HG03342 (cell line): Measurements from ENCODE around the gene SEC14L2.
A peak's percentile ranks its signal among the peaks of the same experiment; 100 is the strongest.
"Not testable (repeated sequence)": the region's sequence is repeated elsewhere in the genome, so short reads cannot be mapped to it uniquely, and the experiment has no call there.

Source experiments
- ATAC-seq: cut with Tn5 transposase; IDR thresholded peaks from one replicate; pipeline ENCODE4 v1.9.1; 2021; ENCODE audit warnings: mild to moderate bottlenecking, moderate library complexity; ENCODE audit not compliant: unreplicated experiment

SEC14L2 gene

DNA sequence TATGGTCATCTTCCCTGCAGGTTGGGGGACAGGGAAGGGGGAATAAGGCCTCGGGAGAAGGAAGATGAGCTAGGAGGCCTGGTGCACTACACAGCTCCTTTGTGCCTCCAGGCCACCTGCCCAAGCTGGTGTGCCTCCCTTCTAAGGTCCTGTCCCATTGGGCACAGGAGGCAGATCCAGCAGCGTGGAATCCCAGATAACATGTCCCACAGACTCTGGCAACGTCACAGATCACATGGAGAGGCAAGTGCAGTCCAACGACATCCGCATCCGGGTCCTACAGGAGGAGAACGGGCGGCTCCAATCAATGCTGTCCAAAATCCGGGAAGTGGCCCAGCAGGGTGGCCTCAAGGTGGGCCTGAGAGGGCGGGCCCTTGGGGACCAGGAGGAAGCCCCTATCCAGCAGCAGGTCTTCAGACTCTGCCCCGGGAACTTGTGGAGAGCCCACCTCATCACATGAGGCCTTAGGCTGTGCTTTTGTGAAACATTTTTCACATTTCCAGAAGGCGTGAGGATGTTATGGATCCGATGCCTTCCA, 21.4 kb upstream of the SEC14L2 start:
- ATAC-seq, result no peak

DNA sequence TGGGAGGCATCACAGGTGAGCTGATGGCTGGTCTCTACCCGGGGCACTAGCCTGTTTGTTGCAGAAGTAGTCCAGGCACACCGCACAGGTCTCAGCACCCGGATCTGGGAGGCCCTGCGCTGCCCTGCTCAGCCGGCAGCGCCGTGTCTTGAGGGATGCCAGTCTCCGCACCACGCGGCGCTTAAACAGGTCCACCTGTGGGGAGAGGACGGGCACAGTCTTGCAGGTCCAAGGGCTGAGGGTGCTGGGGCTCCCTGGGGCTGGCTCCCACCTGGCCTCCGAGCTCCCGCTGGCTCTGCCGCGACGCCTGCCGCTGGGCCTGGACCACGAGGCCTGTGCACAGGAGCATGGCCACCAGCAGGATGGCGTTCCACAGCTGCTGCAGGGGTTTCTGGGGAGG, 16.8 kb upstream of the SEC14L2 start:
- ATAC-seq, result no peak

DNA sequence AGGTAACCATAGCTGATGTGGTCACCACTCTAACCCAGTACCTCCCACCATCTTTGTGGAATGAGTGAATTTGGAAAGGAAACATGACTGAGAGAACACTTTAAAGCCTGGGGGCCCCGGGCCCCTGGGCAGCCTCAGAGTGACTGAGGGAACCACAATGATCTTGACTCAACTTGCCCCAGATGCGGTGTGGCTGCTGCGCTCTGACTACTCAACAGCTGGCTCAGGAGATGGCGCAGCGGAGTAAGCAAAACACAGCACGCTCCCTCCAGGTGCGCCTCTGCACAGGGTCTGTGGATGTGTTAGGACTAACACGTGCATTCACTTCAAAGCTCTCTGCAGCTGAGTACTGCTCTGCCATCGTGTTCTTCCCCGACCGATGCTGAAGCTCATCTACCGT, 15.6 kb upstream of the SEC14L2 start:
- ATAC-seq, result no peak

DNA sequence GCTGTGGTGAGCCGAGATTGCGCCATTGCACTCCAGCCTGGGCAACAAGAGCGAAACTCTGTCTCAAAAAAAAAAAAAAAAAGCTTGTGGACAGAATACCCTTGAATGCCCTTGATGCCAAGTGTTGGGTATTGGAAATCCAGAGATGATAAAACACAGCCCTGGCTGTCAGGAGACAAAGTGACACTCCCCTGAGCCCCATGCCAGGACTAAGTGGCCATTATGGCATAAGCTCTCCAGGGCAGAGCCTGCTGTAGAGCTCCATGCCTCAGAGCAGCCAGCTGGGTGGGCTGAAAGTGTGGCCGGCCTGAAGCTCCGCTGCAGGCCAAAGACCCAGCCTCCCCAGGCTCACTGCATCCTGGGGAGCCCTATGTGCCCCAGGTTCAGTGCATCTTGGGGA, 14.5 kb upstream of the SEC14L2 start:
- ATAC-seq, result no peak

DNA sequence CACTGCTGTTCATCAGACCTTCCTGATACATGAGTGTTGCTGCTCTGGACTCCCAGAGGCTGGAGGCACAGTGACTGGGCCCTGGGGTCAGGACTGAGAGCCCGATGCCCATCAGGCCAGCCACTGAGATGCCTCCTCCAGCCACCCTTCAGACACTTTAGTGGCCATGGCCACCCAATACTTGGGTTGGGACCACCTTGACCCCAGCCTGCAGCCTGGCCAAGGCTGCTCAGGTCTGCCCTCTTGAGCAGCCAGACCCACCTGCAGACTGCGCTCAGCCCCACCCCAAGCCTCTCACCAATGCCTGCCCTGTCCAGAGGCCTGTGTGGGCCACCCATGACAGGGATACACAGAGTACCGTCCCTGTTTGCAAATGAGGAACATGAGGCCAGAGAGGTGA, 13.8 kb upstream of the SEC14L2 start:
- no peak for ATAC-seq

DNA sequence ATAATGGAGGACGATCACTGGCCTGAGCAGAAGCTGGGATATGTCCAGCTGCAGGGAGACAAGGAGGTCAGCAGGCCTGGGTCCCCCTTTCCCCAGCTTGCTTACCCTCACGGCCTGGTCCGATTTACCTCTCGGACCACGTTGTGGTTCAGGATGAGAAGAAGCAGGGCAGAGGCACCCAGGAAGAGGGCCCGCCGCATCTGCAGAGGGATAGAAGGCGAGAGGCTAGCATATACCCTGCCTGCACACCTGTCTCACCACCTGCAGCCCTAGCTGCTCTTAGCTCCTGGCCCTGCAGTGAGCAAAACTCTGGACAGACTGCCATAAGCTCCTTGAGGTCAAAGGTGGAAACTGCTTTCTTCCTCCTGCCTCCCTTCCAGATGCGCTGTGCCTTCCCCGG, 10.9 kb upstream of the SEC14L2 start:
- no peak for ATAC-seq

DNA sequence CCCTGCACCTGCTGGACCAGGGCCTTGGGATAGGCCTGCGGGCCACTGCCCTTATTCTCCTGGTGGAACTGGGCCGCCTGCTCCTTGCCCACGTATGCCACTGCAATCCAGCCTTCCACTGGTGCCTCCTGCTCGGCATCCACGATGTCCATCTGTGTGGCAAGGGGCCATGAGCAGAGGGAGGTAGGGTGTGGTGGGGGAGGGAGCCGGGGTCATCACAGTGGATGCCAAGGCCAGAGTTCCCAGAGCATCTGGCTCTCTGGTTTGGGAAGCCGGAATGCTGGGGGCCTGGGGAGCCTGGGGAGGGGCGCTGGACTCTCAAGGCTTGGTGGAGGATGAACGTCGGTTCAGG, 10.2 kb upstream of the SEC14L2 start:
- no peak for ATAC-seq

DNA sequence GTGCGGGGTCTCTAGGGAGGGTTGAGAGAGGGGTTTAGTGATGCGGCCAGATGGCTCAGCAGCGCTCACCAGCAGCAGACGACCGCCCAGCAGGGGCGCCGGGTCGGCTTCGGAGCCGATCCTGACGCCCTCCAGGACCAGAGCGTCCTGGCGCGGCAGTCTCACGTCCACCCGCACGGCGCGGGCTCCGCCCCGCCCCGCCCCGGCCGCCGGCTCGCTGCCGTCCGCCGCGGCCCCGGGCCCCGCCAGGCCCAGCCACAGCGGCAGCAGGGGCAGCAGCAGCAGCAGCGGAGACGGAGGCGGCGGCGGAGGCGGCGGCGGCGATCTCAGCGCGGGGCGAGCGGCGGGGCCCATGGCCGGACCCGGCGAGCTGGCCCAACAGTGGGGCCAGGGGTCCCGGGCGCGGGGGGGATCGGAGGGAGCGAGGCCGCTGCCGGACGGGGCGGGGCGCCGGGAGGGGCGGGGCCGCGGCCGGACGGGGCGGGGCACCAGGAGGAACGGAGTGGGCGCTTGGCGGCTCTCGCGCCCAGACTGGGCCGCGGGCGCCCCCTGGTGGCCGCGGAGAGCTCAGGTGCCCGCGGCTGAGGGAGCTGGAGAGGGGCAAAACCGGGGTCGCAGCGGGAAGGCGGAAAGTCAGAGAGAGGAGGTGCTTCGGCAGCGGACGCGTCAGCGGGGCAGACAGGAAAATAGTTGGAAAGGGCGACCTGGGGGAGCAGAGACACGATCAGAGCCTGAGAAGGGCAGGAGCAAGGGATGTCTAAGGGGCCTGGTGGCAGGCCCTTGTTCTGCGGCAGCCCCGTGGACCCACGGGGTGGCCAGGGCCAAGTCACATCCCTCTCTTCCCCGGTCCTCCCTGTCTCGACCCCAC, 9.6 kb upstream of the SEC14L2 start, which contains the start of gene RNF215:
Gene RNF215, minus strand, starts transcription at position 452 of the 868 bp plus-strand sequence. Its CDS starts 98 bp downstream, at position 354.
- ATAC-seq, result peak; percentile 60

DNA sequence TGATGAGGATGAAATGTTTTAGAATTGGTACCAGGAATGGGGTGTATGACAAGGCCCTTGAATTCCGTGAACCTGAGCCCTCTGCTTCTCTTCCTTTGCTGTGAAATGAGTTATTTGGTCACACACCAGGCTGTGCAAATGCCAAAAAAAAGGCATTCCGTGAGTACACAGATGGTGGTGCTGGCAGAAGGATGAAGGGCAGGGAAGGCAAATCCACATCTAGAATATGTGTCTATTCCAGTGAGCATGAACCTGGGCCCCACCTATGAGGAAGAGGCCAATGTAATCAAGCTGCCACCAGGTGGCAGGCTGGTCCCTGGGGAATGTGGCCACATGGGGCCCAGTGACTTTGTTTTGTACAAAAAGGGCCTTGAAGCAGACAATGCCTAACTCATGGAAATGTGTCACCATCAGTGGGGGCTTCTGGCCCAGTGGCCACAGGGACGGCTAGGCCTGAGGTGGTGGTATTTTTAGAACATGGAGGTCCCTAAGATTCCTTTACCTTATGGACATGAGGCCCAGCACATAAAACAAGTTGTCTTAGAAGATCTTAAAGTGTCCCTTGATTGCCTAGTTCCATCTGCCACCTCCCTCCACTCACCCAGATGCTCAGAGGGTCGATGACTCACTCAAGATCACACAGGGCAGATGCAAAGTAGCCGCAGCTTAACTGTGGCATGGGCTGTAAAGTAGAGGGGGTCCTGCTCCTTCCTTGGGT, 5.7 kb upstream of the SEC14L2 start:
- no peak for ATAC-seq

DNA sequence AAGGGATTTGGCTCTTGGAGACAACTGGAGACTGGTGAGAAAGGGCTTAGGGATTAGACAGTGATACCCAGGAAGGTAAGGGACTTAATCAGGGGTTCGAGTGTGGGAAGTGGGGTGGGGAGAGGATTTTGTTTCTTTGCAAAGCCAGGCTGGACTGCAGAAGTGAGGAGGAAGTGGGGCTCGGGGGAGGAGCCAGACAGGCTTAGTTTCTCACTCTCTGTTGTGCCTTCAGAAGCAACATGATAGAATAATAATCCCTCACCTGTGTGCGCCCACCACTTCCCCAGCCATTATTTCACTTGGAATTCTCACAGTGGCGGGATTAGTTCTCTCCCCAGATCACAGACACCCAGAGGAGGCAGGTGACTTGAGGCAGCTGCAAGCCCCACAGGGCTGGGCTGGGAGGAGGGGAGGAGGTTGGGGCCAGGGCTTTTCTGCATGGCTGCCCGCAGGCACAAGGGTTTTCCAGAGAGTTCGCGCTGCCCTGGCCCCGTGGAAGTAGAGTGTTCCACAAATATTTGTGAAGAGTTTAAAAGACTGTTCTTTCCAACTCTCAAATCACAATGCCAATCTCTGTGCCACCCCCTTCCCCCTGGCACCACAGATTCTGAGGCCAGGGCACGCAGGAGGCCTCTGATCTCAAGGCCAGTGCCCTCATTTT, 4.0 kb upstream of the SEC14L2 start:
- no peak for ATAC-seq

DNA sequence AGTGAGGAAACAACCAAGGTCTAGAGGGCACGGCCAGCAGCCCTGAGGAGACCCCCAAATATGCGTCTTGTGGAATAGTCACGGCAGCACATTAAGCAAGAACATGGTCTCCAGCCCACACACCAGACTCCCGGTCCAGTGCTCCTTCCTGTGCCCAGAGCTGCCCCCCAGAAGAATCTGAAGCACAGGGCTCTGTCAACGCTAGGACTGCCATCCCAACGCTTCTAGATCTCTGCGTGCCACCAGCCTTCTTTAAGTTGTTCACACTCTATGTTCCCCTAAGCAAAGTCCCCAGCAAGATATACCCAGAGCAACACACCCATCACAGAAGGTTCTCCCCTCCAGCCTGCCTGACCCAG, 3.5 kb upstream of the SEC14L2 start:
- ATAC-seq, result no peak

DNA sequence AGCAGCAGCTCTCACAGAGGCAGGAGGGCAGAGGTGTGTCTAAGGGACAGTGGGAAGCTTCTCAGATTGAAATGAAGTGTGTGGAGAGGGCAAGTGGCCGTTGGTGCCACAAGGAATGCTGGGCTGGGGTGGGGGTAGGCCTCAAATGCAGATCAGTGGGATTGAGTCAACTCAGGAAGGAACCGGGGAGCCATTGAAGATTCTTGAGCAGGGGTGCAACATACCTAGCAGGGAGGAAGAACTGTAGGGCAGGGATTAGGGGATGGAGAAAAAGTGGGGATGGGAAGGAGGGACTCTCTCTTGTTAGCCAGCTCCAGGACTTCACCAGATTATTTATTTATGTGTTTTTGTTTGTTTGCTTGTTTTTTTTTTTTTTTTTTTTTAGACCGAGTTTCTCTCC, 2.9 kb upstream of the SEC14L2 start:
- ATAC-seq, result no peak

DNA sequence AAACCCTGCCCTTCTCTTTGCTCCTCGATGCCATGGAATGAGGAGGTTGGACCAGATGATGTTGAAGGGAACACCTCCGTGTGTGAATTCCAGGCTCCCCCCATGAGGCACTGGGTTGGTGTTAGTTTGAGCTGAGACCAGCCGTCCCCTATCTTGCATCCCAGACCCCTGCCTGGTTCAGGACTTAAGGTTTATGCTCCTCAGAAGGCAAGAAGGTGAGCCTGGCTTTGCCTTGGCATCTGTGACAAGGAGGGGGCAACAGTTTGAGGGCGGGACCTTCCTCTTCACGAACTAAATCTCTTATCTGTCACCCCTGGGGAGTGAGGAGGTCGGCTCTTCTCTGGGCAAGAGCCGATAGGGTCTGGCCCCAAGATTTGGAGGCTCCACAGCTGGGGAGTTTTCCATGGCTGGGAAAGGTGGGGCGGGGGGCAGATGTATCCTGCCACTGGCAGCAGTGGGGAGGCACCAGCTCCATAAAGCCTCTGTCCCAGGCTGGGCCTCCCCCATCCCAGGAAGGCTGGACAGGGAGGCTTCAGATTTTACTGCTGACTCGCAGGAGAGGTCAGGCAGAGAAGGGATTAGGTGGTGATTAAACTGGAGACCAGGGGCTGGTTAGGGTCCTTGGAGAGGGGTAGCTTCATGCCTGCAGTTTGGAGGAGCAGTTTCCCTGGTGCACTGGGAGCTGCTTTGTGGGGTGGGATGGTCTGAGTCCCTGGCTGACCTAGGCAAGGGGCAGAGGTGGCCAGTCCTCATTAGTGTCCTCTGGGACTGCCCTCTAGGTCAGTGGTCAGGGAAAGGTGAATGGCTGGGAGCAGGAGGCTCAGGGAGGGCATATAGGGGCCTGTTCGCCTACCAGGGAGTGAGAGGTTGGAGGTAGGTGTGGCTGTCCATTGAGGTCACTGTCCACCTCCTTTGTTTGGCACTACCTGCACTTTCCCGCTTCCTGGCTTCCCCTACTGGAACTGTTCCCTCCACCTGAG, 1.1 kb downstream of the SEC14L2 start:
- no peak for ATAC-seq

DNA sequence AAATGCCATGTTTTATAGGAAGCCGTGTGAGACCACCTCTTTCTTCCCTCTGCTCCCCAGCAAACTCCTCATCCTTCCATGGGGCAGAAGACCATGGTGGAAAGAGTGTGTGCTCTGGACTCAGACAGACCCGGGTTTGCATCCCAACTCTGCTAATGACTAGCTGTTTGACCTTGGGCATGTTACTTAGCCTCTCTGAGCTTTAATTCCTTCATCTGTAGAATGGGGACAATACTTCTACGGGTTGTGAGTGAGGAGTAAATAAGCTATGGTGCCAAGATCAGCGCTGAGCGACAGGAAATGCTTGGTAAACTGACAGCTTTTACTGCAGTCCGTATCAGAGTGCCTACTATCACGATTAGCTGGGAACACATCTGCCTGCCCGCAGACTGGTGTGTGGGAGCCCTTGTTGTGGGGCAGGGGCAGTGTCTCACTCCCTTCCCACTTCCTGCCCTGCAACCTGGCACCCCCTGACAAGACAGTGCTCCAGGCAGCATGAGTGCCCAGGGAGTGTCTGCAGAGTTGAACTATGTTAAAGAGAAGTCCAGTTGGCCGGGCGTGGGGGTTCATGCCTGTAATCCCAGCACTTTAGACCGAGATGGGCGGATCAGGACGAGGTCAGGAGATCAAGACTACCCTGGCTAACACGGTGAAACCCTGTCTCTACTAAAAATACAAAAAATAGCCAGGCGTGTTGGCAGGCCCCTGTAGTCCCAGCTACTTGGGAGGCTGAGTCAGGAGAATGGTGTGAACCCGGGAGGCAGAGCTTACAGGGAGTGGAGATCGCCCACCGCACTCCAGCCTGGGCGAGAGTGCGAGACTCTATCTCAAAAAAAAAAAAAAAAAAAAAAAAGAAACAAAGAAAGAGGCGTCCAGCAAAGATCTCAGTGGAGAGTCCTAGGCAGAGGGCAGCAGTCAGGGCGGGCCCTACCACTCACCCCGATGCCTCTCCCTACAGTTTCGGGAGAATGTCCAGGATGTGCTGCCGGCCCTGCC, 2.2 kb downstream of the SEC14L2 start:
- no peak for ATAC-seq

DNA sequence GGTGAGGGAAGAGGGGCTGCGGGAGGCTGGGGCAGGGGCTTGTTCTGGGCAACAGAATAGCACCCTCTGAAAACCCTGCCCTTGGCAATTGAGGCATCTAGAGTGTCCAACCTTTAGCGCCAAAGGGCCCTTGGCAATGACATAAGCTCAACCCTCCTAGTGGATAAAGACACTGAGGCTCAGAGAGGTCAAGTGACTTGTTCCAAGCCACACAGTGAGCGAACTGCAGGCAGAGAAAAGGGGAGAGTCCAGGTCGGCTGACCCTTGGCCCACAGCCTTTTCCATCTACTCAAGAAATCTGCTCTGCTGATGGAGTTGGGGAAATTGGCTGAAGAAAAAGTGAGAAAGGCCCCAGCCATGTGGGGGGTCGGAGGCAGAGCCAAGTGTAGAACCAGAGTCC, 2.9 kb downstream of the SEC14L2 start:
- no peak for ATAC-seq

DNA sequence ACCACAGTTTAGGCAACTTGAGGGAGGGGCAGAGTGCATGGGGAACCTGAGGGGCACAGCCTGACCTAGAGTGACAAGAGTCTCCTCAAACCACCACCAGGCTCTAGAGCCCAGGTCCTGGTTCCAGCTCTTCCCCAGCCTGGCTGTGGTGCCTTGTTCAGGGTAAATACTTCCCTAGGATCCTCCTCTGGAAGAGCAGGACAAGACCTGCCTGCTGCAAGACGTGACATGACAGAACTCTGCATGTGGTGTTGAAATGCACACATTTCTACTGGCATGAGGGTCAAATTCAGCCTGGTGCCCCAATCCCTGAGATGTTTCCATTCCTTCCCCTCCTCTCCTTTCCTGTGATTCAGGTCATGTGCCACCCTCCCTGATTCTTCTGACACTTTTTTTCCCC, 3.3 kb downstream of the SEC14L2 start:
- no peak for ATAC-seq

DNA sequence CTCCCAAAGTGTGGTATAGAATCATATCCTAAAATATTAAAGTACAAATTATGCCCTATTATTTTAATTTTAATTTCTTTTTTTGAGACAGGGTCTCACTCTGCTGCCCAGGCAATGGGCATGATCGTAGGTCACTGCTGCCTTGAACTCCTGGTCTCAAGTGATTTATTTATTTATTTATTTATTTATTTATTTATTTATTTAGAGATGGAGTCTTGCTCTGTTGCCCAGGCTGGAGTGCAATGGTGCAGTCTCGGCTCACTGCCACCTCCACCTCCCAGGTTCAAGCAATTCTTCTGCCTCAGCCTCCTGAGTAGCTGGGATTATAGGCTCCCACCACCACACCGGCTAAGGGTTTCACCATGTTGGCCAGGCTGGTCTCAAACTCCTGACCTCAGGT, 4.2 kb downstream of the SEC14L2 start:
- not testable (repeated sequence) for ATAC-seq

DNA sequence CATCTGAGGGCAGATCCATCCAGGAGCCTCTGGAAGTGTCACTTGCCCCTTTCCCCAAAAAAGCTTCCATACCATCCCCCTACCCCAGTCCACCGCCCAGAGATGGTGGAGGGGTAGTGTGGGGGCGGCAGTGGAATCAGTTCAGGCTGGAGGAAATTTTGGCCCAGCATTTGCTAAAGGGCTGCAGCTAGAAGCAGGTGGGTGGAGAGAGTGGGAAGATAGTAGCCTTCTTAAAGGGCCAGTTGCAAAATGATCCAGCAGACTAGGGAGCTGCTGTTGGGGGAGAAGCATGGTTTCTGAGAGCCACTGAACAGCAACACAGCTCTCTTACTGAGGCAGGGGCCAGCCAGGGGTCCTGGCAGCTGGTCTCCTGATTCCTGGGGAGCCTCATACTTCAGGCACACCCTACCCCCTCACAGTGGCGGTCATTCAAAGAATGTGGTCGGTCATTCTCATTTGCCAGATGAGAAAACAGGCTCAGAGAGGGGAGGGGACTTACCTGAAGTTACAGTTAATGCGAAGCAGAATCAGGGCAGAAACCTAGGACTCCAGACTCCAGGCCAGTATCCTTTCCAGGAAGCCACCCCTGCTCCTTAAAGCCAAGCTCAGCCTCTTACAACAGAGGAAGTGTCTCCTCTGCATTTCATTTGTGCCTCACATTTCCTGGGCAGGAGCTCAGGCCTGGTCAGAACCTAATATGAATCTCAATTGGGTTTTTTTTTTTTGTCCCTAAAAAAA, 5.4 kb downstream of the SEC14L2 start:
- ATAC-seq, result no peak

DNA sequence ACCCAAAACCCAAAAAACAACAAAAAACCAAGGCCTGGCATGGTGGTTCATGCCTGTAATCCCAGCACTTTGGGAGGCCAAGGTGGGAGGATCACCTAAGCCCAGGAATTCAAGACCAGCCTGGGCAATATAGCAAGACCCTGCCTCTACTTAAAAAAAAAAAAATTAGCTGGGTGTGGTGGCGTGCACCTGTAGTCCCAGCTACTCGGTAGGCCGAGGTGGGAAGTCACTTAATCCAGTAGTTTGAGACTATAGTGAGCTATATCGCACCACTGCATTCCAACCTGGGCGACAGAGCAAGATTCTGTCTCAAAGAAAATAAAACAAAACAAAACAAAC, 5.9 kb downstream of the SEC14L2 start:
- not testable (repeated sequence) for ATAC-seq
